GM10266 (cell line): Measurements from ENCODE around the gene LOXL3.

Source experiments
- DNase-seq: peaks from one replicate; pipeline ENCODE4 v3.0.0; 2012; ENCODE audit errors: extremely low spot score
- CTCF ChIP-seq: IDR thresholded peaks from 2 replicates; pipeline ENCODE4 v1.5.1; 2012; ENCODE audit warnings: mild to moderate bottlenecking, low read depth; ENCODE audit not compliant: control insufficient read depth, insufficient read depth; ENCODE audit errors: missing control alignments

The LOXL3 gene

GRCh38 chr2:74502720-74503505, 50.8 kb downstream of the LOXL3 start:
- DNase-seq = peak; percentile 80
- peak; percentile 68 for TF ChIP-seq CTCF

GRCh38 chr2:74502147-74502719, 51.5 kb downstream of the LOXL3 start:
- TF ChIP-seq CTCF = no peak
- peak; percentile 32 for DNase-seq

- no peak for DNase-seq
- no peak for TF ChIP-seq CTCF
Observed at GRCh38 chr2:74501335-74502071, 52.2 kb downstream of the LOXL3 start.

- TF ChIP-seq CTCF = no peak
- no peak for DNase-seq
Observed at GRCh38 chr2:74500578-74500946, 53.2 kb downstream of the LOXL3 start.

GRCh38 chr2:74499940-74500577, 53.7 kb downstream of the LOXL3 start:
- TF ChIP-seq CTCF = no peak
- no peak for DNase-seq

GRCh38 chr2:74499267-74499939, 54.3 kb downstream of the LOXL3 start, which contains the start of gene LBX2:
Gene LBX2, minus strand, starts transcription at chr2:74499603. Its CDS starts 66 bp downstream, at chr2:74499537.
- no peak for DNase-seq
- no peak for TF ChIP-seq CTCF
